GM23338 (cell line): ENCODE data around the gene MAP6D1.

Experiments
- CTCF ChIP-seq, 2 experiments: fragments of 200-600 bp in 1 of 2; sonication (generic) in 1 of 2; conservative IDR thresholded peaks; 2 replicates each; pipeline versions ENCODE4 v1.5.1 to v1.6.1; 2016 to 2017; ENCODE audit warnings: antibody characterized with exemption in 2 of 2, low read depth in 2 of 2, mild to moderate bottlenecking in 2 of 2, moderate library complexity in 1 of 2
- EZH2 ChIP-seq: fragments of 200-600 bp; sonication (generic); IDR thresholded peaks from one replicate; pipeline ENCODE4 v1.8.0; 2017; ENCODE audit warnings: antibody characterized with exemption, mild to moderate bottlenecking, low read depth; ENCODE audit not compliant: unreplicated experiment
- EZH2phosphoT487 ChIP-seq: fragments of 200-600 bp; sonication (generic); IDR thresholded peaks from one replicate; pipeline ENCODE4 v1.8.1; 2018; ENCODE audit warnings: antibody characterized with exemption; ENCODE audit not compliant: unreplicated experiment
- JUNB ChIP-seq: IDR thresholded peaks from one replicate; pipeline ENCODE4 v1.6.1; 2016; ENCODE audit warnings: antibody characterized with exemption; ENCODE audit not compliant: unreplicated experiment
- POLR2AphosphoS5 ChIP-seq: IDR thresholded peaks from 2 replicates; pipeline ENCODE4 v1.6.1; 2016; ENCODE audit warnings: antibody characterized with exemption, low read depth
- REST ChIP-seq: IDR thresholded peaks from one replicate; pipeline ENCODE4 v1.6.1; 2018; ENCODE audit warnings: antibody characterized with exemption; ENCODE audit not compliant: unreplicated experiment

- TF ChIP-seq EZH2 (no peak), CTCF (conservative IDR thresholded peaks at IDR 0.05; ENCODE audit: low read depth in 2 of 2) (no peak), POLR2AphosphoS5 (no peak), REST (no peak), EZH2phosphoT487 (no peak), JUNB (no peak)
Measured at GRCh38 chr3:183789826-183790225, 35.6 kb downstream of the MAP6D1 start.
